GM12878 (cell line): Measurements from ENCODE around the gene HEMK1. TPM values are rescaled to one million over a fixed set of nuclear protein-coding genes. Genes with fewer than 3 reads are reported as not detected.

Source experiments
- ATAC-seq: fragments of 200-7000 bp; cut with Tn5 transposase; 3 replicates; pipeline ENCODE4 v1.9.1; 2020; ENCODE audit warnings: mild to moderate bottlenecking, moderate library complexity
- BruUV-seq: library from RNA; stranded (reverse); fragments of 400-500 nt; replicated peaks from 2 replicates; lab custom pipeline; 2021; lab: Mats Ljungman, UMichigan
- CTCF ChIA-PET: fragments of 300-600 bp; sonication (Branson Sonifier 250); formaldehyde crosslinking; extraction: SDS; loops from one replicate; lab custom pipeline; 2021; ENCODE audit warnings: inconsistent platforms; lab: Yijun Ruan, JAX
- POLR2A ChIA-PET: fragments of 350-600 bp; formaldehyde crosslinking; extraction: SDS; loops from one replicate; lab custom pipeline; 2021; ENCODE audit warnings: inconsistent platforms; lab: Charles Lee
- RAD21 ChIA-PET: fragments of 300-600 bp; sonication (Branson Sonifier 250); formaldehyde crosslinking; loops from one replicate; lab custom pipeline; 2023; ENCODE audit warnings: antibody characterized with exemption; ENCODE audit not compliant: unreplicated experiment; lab: Charles Lee
- SMC1A ChIA-PET: fragments of 300-600 bp; sonication (Branson Sonifier 250); formaldehyde crosslinking; loops from one replicate; lab custom pipeline; 2023; ENCODE audit not compliant: unreplicated experiment, uncharacterized antibody; lab: Charles Lee
- DNase-seq: peaks from one replicate; pipeline ENCODE4 v3.0.0-alpha.2; 2011; ENCODE audit warnings: low read depth, low spot score
- FAIRE-seq: peaks from 3 replicates; lab custom pipeline; 2011; peaks lifted over from hg19 to GRCh38; lab: Jason Lieb, UNC
- H2AFZ ChIP-seq: 2 replicates; pipeline ENCODE4 v1.6.0; 2011; ENCODE audit warnings: low read depth, low read length, control low read depth; ENCODE audit not compliant: control insufficient read depth
- H3K27ac ChIP-seq: 2 replicates; pipeline ENCODE4 v1.5.1; 2011; ENCODE audit warnings: control low read depth; ENCODE audit not compliant: control insufficient read depth, insufficient read depth
- H3K27me3 ChIP-seq, 2 experiments: replicated peaks in 1 of 2; 2 replicates each; pipeline versions ENCODE4 v1.6.0 to v1.6.1; 2011; ENCODE audit warnings: low read length in 1 of 2; ENCODE audit not compliant: control insufficient read depth in 2 of 2, insufficient read depth in 2 of 2
- H3K36me3 ChIP-seq, 2 experiments: 2 replicates each; pipeline ENCODE4 v1.5.1; 2011; ENCODE audit warnings: low read length in 1 of 2; ENCODE audit not compliant: control insufficient read depth in 2 of 2, insufficient read depth in 2 of 2
- H3K4me1 ChIP-seq: 2 replicates; pipeline ENCODE4 v1.6.1; 2011; ENCODE audit warnings: mild to moderate bottlenecking, low read length, moderate library complexity, mixed read lengths; ENCODE audit not compliant: control insufficient read depth, insufficient read depth
- H3K4me2 ChIP-seq: 2 replicates; pipeline ENCODE4 v1.6.0; 2011; ENCODE audit warnings: control low read depth; ENCODE audit not compliant: control insufficient read depth, insufficient read depth
- H3K4me3 ChIP-seq: fragments of 200-600 bp; sonication (generic); 2 replicates; pipeline ENCODE4 v1.5.1; 2016
- H3K79me2 ChIP-seq: 2 replicates; pipeline ENCODE4 v1.6.0; 2011; ENCODE audit warnings: low read length; ENCODE audit not compliant: control insufficient read depth, insufficient read depth
- H3K9ac ChIP-seq: 2 replicates; pipeline ENCODE4 v1.8.0; 2011; ENCODE audit warnings: low read length, control low read depth, mixed read lengths; ENCODE audit not compliant: control insufficient read depth, insufficient read depth
- H3K9me3 ChIP-seq: replicated peaks from 3 replicates; pipeline ENCODE4 v1.5.1; 2011; ENCODE audit warnings: mild to moderate bottlenecking, low read length; ENCODE audit not compliant: control insufficient read depth, insufficient read depth
- H4K20me1 ChIP-seq: 2 replicates; pipeline ENCODE4 v1.6.0; 2011; ENCODE audit not compliant: control insufficient read depth, insufficient read depth
- EGR1 ChIP-seq, 2 experiments: IDR thresholded peaks; 1 replicate in 1 of 2; 2 replicates in 1 of 2; pipeline ENCODE4 v1.6.1; 2011 to 2012; ENCODE audit warnings: low read depth in 2 of 2, low read length in 2 of 2, borderline replicate concordance in 1 of 2, mild to moderate bottlenecking in 1 of 2, moderate library complexity in 1 of 2
- GABPA ChIP-seq: IDR thresholded peaks from 2 replicates; pipeline ENCODE4 v1.6.1; 2014; ENCODE audit warnings: antibody characterized with exemption, low read depth, mild to moderate bottlenecking, inconsistent platforms
- JUNB ChIP-seq: IDR thresholded peaks from 2 replicates; pipeline ENCODE4 v1.6.1; 2016; ENCODE audit warnings: antibody characterized with exemption, mild to moderate bottlenecking
- NFYA ChIP-seq: IDR thresholded peaks from 2 replicates; pipeline ENCODE4 v1.6.1; 2011; ENCODE audit warnings: low read depth, mild to moderate bottlenecking, low read length, improper control_type of control experiment, borderline replicate concordance
- RFX5 ChIP-seq: IDR thresholded peaks from 2 replicates; pipeline ENCODE4 v1.6.1; 2011; ENCODE audit warnings: low read depth, low read length, improper control_type of control experiment
- TAF1 ChIP-seq: IDR thresholded peaks from 2 replicates; pipeline ENCODE4 v1.6.1; 2011; ENCODE audit warnings: mild to moderate bottlenecking, low read depth, low read length, borderline replicate concordance
- ZNF622 ChIP-seq: fragments of 450-650 bp; IDR thresholded peaks from 2 replicates; pipeline ENCODE4 v1.6.1; 2017; ENCODE audit warnings: mild to moderate bottlenecking, inconsistent platforms
- WGBS: methylation state at CpG from one replicate; pipeline ENCODE4 v1.1.6; 2016; ENCODE audit warnings: low lambda C conversion rate; ENCODE audit not compliant: insufficient replicate concordance, insufficient coverage; ENCODE audit errors: missing lambda C conversion rate; 5-methylcytosine and 5-hydroxymethylcytosine counted together
- in situ Hi-C: fragments of 300-500 bp; cut with MboI; formaldehyde crosslinking; loops from 9 replicates; pipeline ENCODE4 v1.14.3; 2018; ENCODE audit warnings: mixed read lengths
- intact Hi-C: fragments of 100-400 bp; cut with micrococcal nuclease; formaldehyde crosslinking; loops from one replicate; pipeline ENCODE4 v1.14.2; 2022; ENCODE audit not compliant: unreplicated experiment
- polyA plus RNA-seq, 11 experiments: library from polyadenylated mRNA; depleted of rRNA in 4 of 11; unstranded in 6 of 11; stranded (reverse) in 5 of 11; fragments of >200 nt; fragmentation: Nextera tagmentation in 4 of 11; fragmentation: Illumina TruSeq in 1 of 11; extraction: Ambion mirVana in 4 of 11; extraction: Trizol in 1 of 11; gene quantifications; 1 replicate in 1 of 11; 2 replicates in 10 of 11; pipeline versions ENCODE4 v1.2.1 to v1.2.3, GENCODE V29; 2011 to 2016; ENCODE audit warnings: inconsistent platforms in 2 of 11, missing spikeins in 2 of 11, low read depth in 1 of 11
- total RNA-seq, 4 experiments: library from RNA; depleted of rRNA in 3 of 4; stranded (reverse); fragments of >200 nt in 3 of 4; fragmentation: Illumina TruSeq in 1 of 4; extraction: Trizol in 1 of 4; gene quantifications; 2 replicates each; pipeline versions ENCODE4 v1.2.1 to v1.2.3, GENCODE V29; 2013 to 2021
- TF ChIP-seq, protein P1 (sequence below): fragments of 450-650 bp; IDR thresholded peaks from 2 replicates; pipeline ENCODE4 v1.6.1; 2017; ENCODE audit warnings: mild to moderate bottlenecking, moderate library complexity
- TF ChIP-seq, protein P2 (sequence below): IDR thresholded peaks from 2 replicates; pipeline ENCODE4 v1.6.1; 2012; ENCODE audit warnings: low read length, inconsistent platforms
- TF ChIP-seq, protein P3 (sequence below): IDR thresholded peaks from 2 replicates; pipeline ENCODE4 v1.6.1; 2011; ENCODE audit warnings: mild to moderate bottlenecking, low read depth, low read length, moderate library complexity; ENCODE audit not compliant: insufficient replicate concordance

Gene HEMK1
- total and polyA plus RNA-seq, 10 of the 15 experiments (the other 5 are each of a cell fraction or from before 2014, with no cell fraction given): 2.8 to 19.0 (median 12.0) TPM

DNA sequence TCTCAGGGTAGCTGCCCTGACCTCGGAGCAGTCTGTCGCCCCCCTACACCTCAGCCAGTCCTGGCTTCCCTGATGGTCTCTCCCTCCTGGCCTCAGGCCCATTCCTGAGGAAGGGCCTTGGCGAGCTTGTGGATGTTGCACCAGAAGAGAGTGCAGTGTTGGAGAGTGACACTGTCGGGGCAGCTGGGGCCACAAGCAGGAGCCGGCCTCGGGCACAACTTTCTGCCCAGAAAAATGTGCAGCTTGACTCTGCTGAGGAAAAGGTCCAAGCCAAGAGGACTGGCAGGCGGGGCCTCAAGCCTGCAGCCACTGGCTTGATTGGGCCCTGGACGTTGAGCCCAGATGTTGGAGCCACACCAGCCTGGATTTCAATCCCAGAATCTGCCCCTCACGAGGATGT, 12.8 kb downstream of the HEMK1 start (continued):
- no peak for TF ChIP-seq NFYA
- TF ChIP-seq EGR1 (IDR thresholded peaks at IDR 0.05; ENCODE audit: borderline replicate concordance in 1 of 2, low read depth in 2 of 2, low read length in 2 of 2): no peak
- TF ChIP-seq TAF1: no peak
- TF ChIP-seq GABPA: no peak

DNA sequence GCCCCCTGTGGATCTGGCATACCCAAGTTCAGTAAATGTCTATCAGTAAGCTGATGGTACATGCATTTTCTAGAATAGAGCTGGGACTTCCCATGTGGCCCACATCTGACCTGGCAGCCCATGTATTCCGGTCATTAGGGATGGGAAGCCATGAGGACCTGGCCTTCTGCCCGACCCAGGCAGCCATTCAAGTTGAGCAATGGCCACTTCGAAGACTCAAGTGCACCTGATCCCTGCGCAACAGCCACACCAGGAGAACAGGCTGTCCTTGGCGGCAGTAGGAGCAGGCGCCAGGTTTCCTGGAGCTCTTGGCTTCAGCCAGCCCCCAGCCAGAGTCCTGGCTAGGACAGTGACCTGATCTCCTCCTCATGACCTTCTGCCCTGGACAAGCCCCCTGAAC, 14.6 kb downstream of the HEMK1 start:
- intact Hi-C loops (no loop called here), in situ Hi-C loops (no loop called here)
- Histone ChIP-seq H3K79me2 (no peaks in the 10 kb centered on the region), H3K4me2 (no peak overlapping the region), H3K9ac (no peak overlapping the region), H3K4me3 (no peak overlapping the region), H3K36me3 (no peaks in the 10 kb centered on the region), H3K27me3 (no peaks in the 10 kb centered on the region), H3K4me1 (peaks cover 11% of the 10 kb centered on the region), H3K9me3 (no peaks in the 10 kb centered on the region), H2AFZ (no peak overlapping the region), H4K20me1 (no peaks in the 10 kb centered on the region), H3K27ac (no peak overlapping the region)
- no peak for DNase-seq
- ATAC-seq: no peak
- ChIA-PET CTCF (no interaction called here), RAD21 (no interaction called here), SMC1A (no interaction called here), POLR2A (no interaction called here)
- TF ChIP-seq, protein P1, sequence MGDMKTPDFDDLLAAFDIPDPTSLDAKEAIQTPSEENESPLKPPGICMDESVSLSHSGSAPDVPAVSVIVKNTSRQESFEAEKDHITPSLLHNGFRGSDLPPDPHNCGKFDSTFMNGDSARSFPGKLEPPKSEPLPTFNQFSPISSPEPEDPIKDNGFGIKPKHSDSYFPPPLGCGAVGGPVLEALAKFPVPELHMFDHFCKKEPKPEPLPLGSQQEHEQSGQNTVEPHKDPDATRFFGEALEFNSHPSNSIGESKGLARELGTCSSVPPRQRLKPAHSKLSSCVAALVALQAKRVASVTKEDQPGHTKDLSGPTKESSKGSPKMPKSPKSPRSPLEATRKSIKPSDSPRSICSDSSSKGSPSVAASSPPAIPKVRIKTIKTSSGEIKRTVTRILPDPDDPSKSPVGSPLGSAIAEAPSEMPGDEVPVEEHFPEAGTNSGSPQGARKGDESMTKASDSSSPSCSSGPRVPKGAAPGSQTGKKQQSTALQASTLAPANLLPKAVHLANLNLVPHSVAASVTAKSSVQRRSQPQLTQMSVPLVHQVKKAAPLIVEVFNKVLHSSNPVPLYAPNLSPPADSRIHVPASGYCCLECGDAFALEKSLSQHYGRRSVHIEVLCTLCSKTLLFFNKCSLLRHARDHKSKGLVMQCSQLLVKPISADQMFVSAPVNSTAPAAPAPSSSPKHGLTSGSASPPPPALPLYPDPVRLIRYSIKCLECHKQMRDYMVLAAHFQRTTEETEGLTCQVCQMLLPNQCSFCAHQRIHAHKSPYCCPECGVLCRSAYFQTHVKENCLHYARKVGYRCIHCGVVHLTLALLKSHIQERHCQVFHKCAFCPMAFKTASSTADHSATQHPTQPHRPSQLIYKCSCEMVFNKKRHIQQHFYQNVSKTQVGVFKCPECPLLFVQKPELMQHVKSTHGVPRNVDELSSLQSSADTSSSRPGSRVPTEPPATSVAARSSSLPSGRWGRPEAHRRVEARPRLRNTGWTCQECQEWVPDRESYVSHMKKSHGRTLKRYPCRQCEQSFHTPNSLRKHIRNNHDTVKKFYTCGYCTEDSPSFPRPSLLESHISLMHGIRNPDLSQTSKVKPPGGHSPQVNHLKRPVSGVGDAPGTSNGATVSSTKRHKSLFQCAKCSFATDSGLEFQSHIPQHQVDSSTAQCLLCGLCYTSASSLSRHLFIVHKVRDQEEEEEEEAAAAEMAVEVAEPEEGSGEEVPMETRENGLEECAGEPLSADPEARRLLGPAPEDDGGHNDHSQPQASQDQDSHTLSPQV: no peak
- TF ChIP-seq, protein P2, sequence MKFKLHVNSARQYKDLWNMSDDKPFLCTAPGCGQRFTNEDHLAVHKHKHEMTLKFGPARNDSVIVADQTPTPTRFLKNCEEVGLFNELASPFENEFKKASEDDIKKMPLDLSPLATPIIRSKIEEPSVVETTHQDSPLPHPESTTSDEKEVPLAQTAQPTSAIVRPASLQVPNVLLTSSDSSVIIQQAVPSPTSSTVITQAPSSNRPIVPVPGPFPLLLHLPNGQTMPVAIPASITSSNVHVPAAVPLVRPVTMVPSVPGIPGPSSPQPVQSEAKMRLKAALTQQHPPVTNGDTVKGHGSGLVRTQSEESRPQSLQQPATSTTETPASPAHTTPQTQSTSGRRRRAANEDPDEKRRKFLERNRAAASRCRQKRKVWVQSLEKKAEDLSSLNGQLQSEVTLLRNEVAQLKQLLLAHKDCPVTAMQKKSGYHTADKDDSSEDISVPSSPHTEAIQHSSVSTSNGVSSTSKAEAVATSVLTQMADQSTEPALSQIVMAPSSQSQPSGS: no peak
- TF ChIP-seq JUNB (no peak), RFX5 (no peak), ZNF622 (no peak)
- TF ChIP-seq, protein P3, sequence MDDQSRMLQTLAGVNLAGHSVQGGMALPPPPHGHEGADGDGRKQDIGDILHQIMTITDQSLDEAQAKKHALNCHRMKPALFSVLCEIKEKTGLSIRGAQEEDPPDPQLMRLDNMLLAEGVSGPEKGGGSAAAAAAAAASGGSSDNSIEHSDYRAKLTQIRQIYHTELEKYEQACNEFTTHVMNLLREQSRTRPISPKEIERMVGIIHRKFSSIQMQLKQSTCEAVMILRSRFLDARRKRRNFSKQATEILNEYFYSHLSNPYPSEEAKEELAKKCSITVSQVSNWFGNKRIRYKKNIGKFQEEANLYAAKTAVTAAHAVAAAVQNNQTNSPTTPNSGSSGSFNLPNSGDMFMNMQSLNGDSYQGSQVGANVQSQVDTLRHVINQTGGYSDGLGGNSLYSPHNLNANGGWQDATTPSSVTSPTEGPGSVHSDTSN: no peak
- 71% methylated on average over 6 of the region's 6 CpGs for WGBS
- no peak for FAIRE-seq
- BruUV-seq: no TSS peak
